B cell (primary cell): ENCODE measurements around the gene RPS15. TPM values are rescaled to one million over a fixed set of nuclear protein-coding genes. Genes with fewer than 3 reads are reported as not detected.

ENCODE experiments used
- ATAC-seq: fragments of 200-7000 bp; cut with Tn5 transposase; one replicate; pipeline ENCODE4 v1.10.0; 2021; ENCODE audit warnings: low read depth, mild to moderate bottlenecking, moderate number of reproducible peaks, moderate library complexity
- CTCF ChIA-PET: fragments of 350-600 bp; sonication (Branson Sonifier 250); formaldehyde crosslinking; loops from one replicate; lab custom pipeline; 2021; ENCODE audit warnings: antibody characterized with exemption, inconsistent platforms; lab: Charles Lee
- POLR2A ChIA-PET: fragments of 350-600 bp; sonication (Branson Sonifier 250); formaldehyde crosslinking; loops from one replicate; lab custom pipeline; 2021; ENCODE audit warnings: antibody characterized with exemption; lab: Charles Lee
- DNase-seq: peaks from one replicate; pipeline ENCODE4 v3.0.0; 2013
- H2AFZ ChIP-seq: 2 replicates; pipeline ENCODE4 v1.6.1; 2012; ENCODE audit warnings: mild to moderate bottlenecking, low read depth, low read length; ENCODE audit not compliant: insufficient read depth, poor library complexity, severe bottlenecking
- H3K27ac ChIP-seq, 2 donors: 1 replicate in 1 of 2; 2 replicates in 1 of 2; pipeline ENCODE4 v1.5.1; 2012 to 2013; ENCODE audit warnings: low read length in 2 of 2, mild to moderate bottlenecking in 2 of 2, moderate library complexity in 1 of 2
- H3K27me3 ChIP-seq, 4 experiments: fragments of 200-600 bp in 1 of 4; sonication (generic) in 1 of 4; replicated peaks in 1 of 4; 1 replicate in 2 of 4; 2 replicates in 2 of 4; pipeline versions ENCODE4 v1.6.1 to v1.7.0; 2013 to 2016; ENCODE audit warnings: low read length in 3 of 4, mild to moderate bottlenecking in 2 of 4, mixed read lengths in 1 of 4, moderate library complexity in 1 of 4; ENCODE audit not compliant: insufficient read depth in 4 of 4, control insufficient read depth in 3 of 4; ENCODE audit errors: control extremely low read depth in 1 of 4
- H3K36me3 ChIP-seq, 2 experiments: replicated peaks in 1 of 2; 1 replicate in 1 of 2; 2 replicates in 1 of 2; pipeline versions ENCODE4 v1.6.1 to v1.7.1; 2013; ENCODE audit warnings: low read length in 1 of 2; ENCODE audit not compliant: insufficient read depth in 2 of 2, control insufficient read depth in 1 of 2; ENCODE audit errors: control extremely low read depth in 1 of 2, extremely low read depth in 1 of 2
- H3K4me1 ChIP-seq, 2 donors: fragments of 200-600 bp in 1 of 2; sonication (generic) in 1 of 2; 1 replicate in 1 of 2; 2 replicates in 1 of 2; pipeline versions ENCODE4 v1.5.1 to v1.6.1; 2013 to 2017; ENCODE audit warnings: low read length in 2 of 2; ENCODE audit not compliant: control insufficient read depth in 2 of 2, insufficient read depth in 2 of 2
- H3K4me2 ChIP-seq: replicated peaks from 2 replicates; pipeline ENCODE3; 2012; ENCODE audit warnings: mild to moderate bottlenecking, low read depth, low read length; ENCODE audit not compliant: poor library complexity, severe bottlenecking
- H3K4me3 ChIP-seq, 5 experiments: fragments of 200-600 bp in 1 of 5; sonication (generic) in 1 of 5; 1 replicate in 3 of 5; 2 replicates in 2 of 5; pipeline versions ENCODE4 v1.5.1 to v1.7.0; 2011 to 2016; ENCODE audit warnings: low read length in 4 of 5, mild to moderate bottlenecking in 4 of 5, low read depth in 2 of 5, control low read depth in 1 of 5, moderate library complexity in 1 of 5; ENCODE audit not compliant: insufficient read depth in 1 of 5; ENCODE audit errors: control extremely low read depth in 1 of 5, extremely low read depth in 1 of 5
- H3K79me2 ChIP-seq: fragments of 200-600 bp; sonication (generic); one replicate; pipeline ENCODE4 v1.6.0; 2016; ENCODE audit warnings: low read length; ENCODE audit not compliant: control insufficient read depth, insufficient read depth
- H3K9ac ChIP-seq: fragments of 200-600 bp; sonication (generic); 2 replicates; pipeline ENCODE4 v1.6.1; 2017; ENCODE audit warnings: mild to moderate bottlenecking, low read length, moderate library complexity
- H3K9me3 ChIP-seq, 3 donors: one replicate each; pipeline versions ENCODE4 v1.6.1 to v1.7.1; 2013; ENCODE audit warnings: low read length in 2 of 3; ENCODE audit not compliant: control insufficient read depth in 2 of 3, insufficient read depth in 1 of 3; ENCODE audit errors: control extremely low read depth in 1 of 3
- H4K20me1 ChIP-seq: 2 replicates; pipeline ENCODE4 v1.6.0; 2012; ENCODE audit warnings: mild to moderate bottlenecking, low read length; ENCODE audit not compliant: insufficient read depth, control insufficient read depth, poor library complexity, severe bottlenecking
- H3K27ac Mint-ChIP-seq: one replicate; pipeline ENCODE4 v1.8.0; 2021; ENCODE audit warnings: mixed read lengths
- H3K27me3 Mint-ChIP-seq: one replicate; pipeline ENCODE4 v1.8.0; 2021; ENCODE audit warnings: mixed read lengths
- H3K4me1 Mint-ChIP-seq: one replicate; pipeline ENCODE4 v1.8.0; 2021; ENCODE audit warnings: mixed read lengths
- H3K4me3 Mint-ChIP-seq: one replicate; pipeline ENCODE4 v1.8.0; 2021; ENCODE audit warnings: mixed read lengths
- H3K9me3 Mint-ChIP-seq: one replicate; pipeline ENCODE4 v1.8.0; 2022; ENCODE audit warnings: mixed read lengths; ENCODE audit not compliant: insufficient read depth
- CTCF ChIP-seq: fragments of 200-600 bp; IDR thresholded peaks from one replicate; pipeline ENCODE4 v1.8.0; 2022; ENCODE audit warnings: antibody characterized with exemption, mild to moderate bottlenecking
- EZH2 ChIP-seq: IDR thresholded peaks from 2 replicates; pipeline ENCODE4 v1.6.1; 2012; ENCODE audit warnings: borderline replicate concordance, low read depth, mild to moderate bottlenecking, moderate library complexity, low read length; ENCODE audit not compliant: insufficient read depth, poor library complexity, severe bottlenecking
- WGBS: methylation state at CpG from one replicate; pipeline ENCODE4 v1.1.5; 2013; ENCODE audit warnings: missing lambda C conversion rate; ENCODE audit not compliant: insufficient coverage; 5-methylcytosine and 5-hydroxymethylcytosine counted together
- intact Hi-C: fragments of 100-400 bp; cut with micrococcal nuclease; formaldehyde crosslinking; loops from one replicate; pipeline ENCODE4 v1.10.0; 2022
- polyA plus RNA-seq: library from polyadenylated mRNA; depleted of rRNA; stranded (reverse); fragments of >200 nt; gene quantifications from 2 replicates; pipeline ENCODE4 v1.2.3, GENCODE V29; 2012
- total RNA-seq, 2 donors: library from RNA; stranded (reverse); fragments of 120-200 nt in 1 of 2; gene quantifications; 1 replicate in 1 of 2; 2 replicates in 1 of 2; pipeline versions ENCODE4 v1.2.3 to v1.2.4, GENCODE V29; 2013 to 2022

RPS15 gene
- total and polyA plus RNA-seq, 2 donors (not counting 1 experiment from before 2014, with no cell fraction given) = 1,520 to 6,007 TPM

DNA sequence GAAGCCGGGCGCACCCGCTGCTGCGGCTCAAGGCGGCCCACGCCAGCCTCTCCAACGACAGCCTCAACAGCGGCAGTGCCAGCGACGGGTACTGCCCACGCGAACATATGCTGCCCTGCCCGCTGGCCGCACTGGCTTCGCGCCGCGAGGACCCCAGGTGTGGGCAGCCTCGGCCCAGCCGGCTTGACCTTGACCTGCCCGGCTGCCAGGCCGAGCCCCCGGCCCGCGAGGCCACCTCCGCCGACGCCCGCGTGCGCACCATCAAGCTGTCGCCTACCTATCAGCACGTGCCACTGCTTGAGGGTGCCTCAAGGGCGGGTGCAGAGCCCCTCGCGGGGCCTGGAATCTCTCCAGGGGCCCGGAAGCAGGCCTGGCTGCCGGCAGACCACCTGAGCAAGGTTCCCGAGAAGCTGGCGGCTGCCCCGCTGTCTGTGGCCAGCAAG, 27.8 kb downstream of the RPS15 start:
- Histone ChIP-seq H4K20me1 (peaks cover 55% of the 10 kb centered on the region), H3K4me3 (no peak overlapping the region), H3K4me2 (peak overlapping the region; percentile 98), H3K79me2 (no peaks in the 10 kb centered on the region), H2AFZ (no peak overlapping the region), H3K9ac (no peak overlapping the region), H3K27ac (no peak overlapping the region), H3K9me3 (peaks cover 0 to 9% (median 0%) of the 10 kb centered on the region in 3 donors), H3K27me3 (peaks cover 0 to 44% (median 9%) of the 10 kb centered on the region in 4 experiments), H3K36me3 (no peaks in the 10 kb centered on the region), H3K4me1 (peaks cover 42 to 51% of the 10 kb centered on the region in 2 donors)
- POLR2A ChIA-PET = interaction anchor here (0.9 kb wide), 1 partner anchor 27 kb away, joined by 3 read pairs; no protein-coding TSS in a partner anchor
- intact Hi-C loops = no loop called here
- H3K27me3 Mint-ChIP-seq = no peaks in the 10 kb centered on the region
- 62% methylated on average over 41 of the region's 41 CpGs for WGBS
- peaks cover 7% of the 10 kb centered on the region for H3K4me1 Mint-ChIP-seq
- TF ChIP-seq CTCF (peak; percentile 5), EZH2 (no peak)
- no peak overlapping the region for H3K27ac Mint-ChIP-seq
- no peak for DNase-seq
- H3K9me3 Mint-ChIP-seq = no peaks in the 10 kb centered on the region
- no peak for ATAC-seq
- CTCF ChIA-PET = interaction anchor here (0.8 to 0.9 kb wide), 2 partner anchors 37 to 360 kb away, joined by 3 to 4 read pairs; no protein-coding TSS in a partner anchor
- no peak overlapping the region for H3K4me3 Mint-ChIP-seq

DNA sequence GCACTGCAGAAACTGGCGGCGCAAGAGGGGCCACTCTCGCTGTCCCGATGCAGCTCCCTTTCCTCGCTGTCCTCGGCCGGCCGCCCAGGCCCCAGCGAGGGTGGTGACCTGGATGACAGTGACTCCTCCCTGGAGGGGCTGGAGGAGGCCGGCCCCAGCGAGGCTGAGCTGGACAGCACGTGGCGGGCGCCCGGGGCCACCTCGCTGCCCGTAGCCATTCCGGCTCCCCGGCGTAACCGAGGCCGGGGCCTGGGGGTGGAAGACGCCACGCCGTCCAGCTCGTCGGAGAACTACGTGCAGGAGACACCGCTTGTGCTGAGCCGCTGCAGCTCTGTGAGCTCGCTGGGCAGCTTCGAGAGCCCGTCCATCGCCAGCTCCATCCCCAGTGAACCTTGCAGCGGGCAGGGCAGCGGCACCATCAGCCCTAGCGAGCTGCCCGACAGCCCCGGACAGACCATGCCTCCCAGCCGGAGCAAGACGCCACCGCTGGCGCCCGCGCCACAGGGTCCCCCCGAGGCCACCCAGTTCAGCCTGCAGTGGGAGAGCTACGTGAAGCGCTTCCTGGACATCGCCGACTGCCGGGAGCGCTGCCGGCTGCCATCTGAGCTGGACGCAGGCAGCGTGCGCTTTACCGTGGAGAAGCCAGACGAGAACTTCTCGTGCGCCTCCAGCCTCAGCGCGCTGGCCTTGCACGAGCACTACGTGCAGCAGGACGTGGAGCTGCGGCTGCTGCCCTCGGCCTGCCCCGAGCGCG, 28.4 kb downstream of the RPS15 start:
- ChIA-PET CTCF (no interaction called here), POLR2A (interaction anchor here (0.9 kb wide), 1 partner anchor 27 kb away, joined by 3 read pairs; no protein-coding TSS in a partner anchor)
- H3K27me3 Mint-ChIP-seq = no peaks in the 10 kb centered on the region
- Histone ChIP-seq H3K36me3 (no peaks in the 10 kb centered on the region), H4K20me1 (peaks cover 61% of the 10 kb centered on the region), H3K9me3 (peaks cover 0 to 9% (median 0%) of the 10 kb centered on the region in 3 donors), H3K9ac (no peak overlapping the region), H3K27me3 (peaks cover 0 to 50% (median 12%) of the 10 kb centered on the region in 4 experiments), H3K4me1 (peaks cover 48 to 57% of the 10 kb centered on the region in 2 donors), H3K79me2 (peaks cover 1% of the 10 kb centered on the region), H3K4me3 (no peak overlapping the region), H3K4me2 (peak overlapping the region; percentile 98), H3K27ac (no peak overlapping the region), H2AFZ (no peak overlapping the region)
- no peak for ATAC-seq
- no peak for TF ChIP-seq CTCF
- TF ChIP-seq EZH2 = no peak
- H3K9me3 Mint-ChIP-seq = no peaks in the 10 kb centered on the region
- H3K27ac Mint-ChIP-seq = no peak overlapping the region
- 41% methylated on average over 70 of the region's 70 CpGs for WGBS
- H3K4me3 Mint-ChIP-seq = peak overlapping the region; percentile 19
- peak; percentile 39 for DNase-seq
- peaks cover 11% of the 10 kb centered on the region for H3K4me1 Mint-ChIP-seq
- intact Hi-C loops = no loop called here
